SK-N-SH treated with all-trans-retinoic acid at 6 μM for 48 hours (cell line): ENCODE data around the gene IL4R.

Experiments
- ATAC-seq: fragments of 200-7000 bp; cut with Tn5 transposase; 3 replicates; pipeline ENCODE4 v1.9.1; 2020; ENCODE audit warnings: mild to moderate bottlenecking, moderate library complexity
- BACH2 ChIP-seq: fragments of 250-450 bp; sonication (Bioruptor Pico); IDR thresholded peaks from 2 replicates; pipeline ENCODE4 v1.9.0; 2021; ENCODE audit warnings: mild to moderate bottlenecking, borderline replicate concordance
- CSDC2 ChIP-seq: fragments of 250-450 bp; sonication (Bioruptor Pico); IDR thresholded peaks from 2 replicates; pipeline ENCODE4 v1.5.0; 2020; ENCODE audit warnings: mild to moderate bottlenecking, moderate library complexity
- GLIS3 ChIP-seq: fragments of 250-450 bp; sonication (Bioruptor Pico); IDR thresholded peaks from 2 replicates; pipeline ENCODE4 v1.5.0; 2020; ENCODE audit warnings: mild to moderate bottlenecking, moderate library complexity
- ISL1 ChIP-seq: fragments of 250-450 bp; sonication (Bioruptor Pico); IDR thresholded peaks from 2 replicates; pipeline ENCODE4 v2.1.2; 2022; ENCODE audit warnings: mild to moderate bottlenecking, moderate library complexity
- OSR1 ChIP-seq: fragments of 250-450 bp; sonication (Bioruptor Pico); IDR thresholded peaks from 2 replicates; pipeline ENCODE4 v1.8.0; 2022; ENCODE audit warnings: moderate library complexity, mild to moderate bottlenecking, inconsistent platforms
- PPARA ChIP-seq: fragments of 250-450 bp; sonication (Bioruptor Pico); IDR thresholded peaks from 2 replicates; pipeline ENCODE4 v1.5.0; 2020; ENCODE audit warnings: mild to moderate bottlenecking, borderline replicate concordance
- RARB ChIP-seq: fragments of 250-450 bp; sonication (Bioruptor Pico); IDR thresholded peaks from 2 replicates; pipeline ENCODE4 v1.8.0; 2021; ENCODE audit warnings: mild to moderate bottlenecking, moderate library complexity
- SNAI2 ChIP-seq: fragments of 250-450 bp; sonication (Bioruptor Pico); IDR thresholded peaks from 2 replicates; pipeline ENCODE4 v1.5.0; 2020; ENCODE audit warnings: mild to moderate bottlenecking, moderate library complexity
- TOX ChIP-seq: fragments of 250-450 bp; sonication (Bioruptor Pico); IDR thresholded peaks from 2 replicates; pipeline ENCODE4 v1.8.0; 2021; ENCODE audit warnings: mild to moderate bottlenecking, moderate library complexity, borderline replicate concordance
- ZC3H10 ChIP-seq: fragments of 250-450 bp; sonication (Bioruptor Pico); IDR thresholded peaks from 2 replicates; pipeline ENCODE4 v1.5.1; 2021; ENCODE audit warnings: mild to moderate bottlenecking, moderate library complexity
- ZFP3 ChIP-seq: fragments of 250-450 bp; sonication (Bioruptor Pico); IDR thresholded peaks from 2 replicates; pipeline ENCODE4 v1.5.0; 2020; ENCODE audit warnings: mild to moderate bottlenecking, moderate library complexity
- ZFP30 ChIP-seq: fragments of 450-650 bp; formaldehyde crosslinking; IDR thresholded peaks from 2 replicates; pipeline ENCODE4 v1.5.0; 2022; ENCODE audit warnings: mild to moderate bottlenecking, moderate library complexity
- ZNF565 ChIP-seq: fragments of 450-650 bp; formaldehyde crosslinking; conservative IDR thresholded peaks from 2 replicates; pipeline ENCODE4 v1.5.0; 2020; ENCODE audit warnings: low read depth, mild to moderate bottlenecking, moderate library complexity
- ZNF70 ChIP-seq: fragments of 450-650 bp; formaldehyde crosslinking; IDR thresholded peaks from 2 replicates; pipeline ENCODE4 v1.5.0; 2020; ENCODE audit warnings: mild to moderate bottlenecking, moderate library complexity
- ZNF8 ChIP-seq: fragments of 450-650 bp; formaldehyde crosslinking; IDR thresholded peaks from 2 replicates; pipeline ENCODE4 v1.5.0; 2020; ENCODE audit warnings: mild to moderate bottlenecking, moderate library complexity
- TF ChIP-seq, protein P1 (sequence below): fragments of 250-450 bp; sonication (Bioruptor Pico); IDR thresholded peaks from 2 replicates; pipeline ENCODE4 v1.8.0; 2021; ENCODE audit warnings: low read depth, mild to moderate bottlenecking, moderate library complexity, borderline replicate concordance
- TF ChIP-seq, protein P2 (sequence below): fragments of 250-450 bp; sonication (Bioruptor Pico); IDR thresholded peaks from 2 replicates; pipeline ENCODE4 v1.8.0; 2020; ENCODE audit warnings: mild to moderate bottlenecking, moderate library complexity, borderline replicate concordance
- TF ChIP-seq, protein P3 (sequence below): fragments of 250-450 bp; sonication (Bioruptor Pico); IDR thresholded peaks from 2 replicates; pipeline ENCODE4 v1.5.1; 2020; ENCODE audit warnings: low read depth, mild to moderate bottlenecking, moderate library complexity
- TF ChIP-seq, protein P4 (sequence below): fragments of 250-450 bp; sonication (Bioruptor Pico); IDR thresholded peaks from 2 replicates; pipeline ENCODE4 v1.5.1; 2021; ENCODE audit warnings: mild to moderate bottlenecking, moderate library complexity
- TF ChIP-seq, protein P5 (sequence below): fragments of 250-450 bp; sonication (Bioruptor Pico); IDR thresholded peaks from 2 replicates; pipeline ENCODE4 v1.5.0; 2020; ENCODE audit warnings: mild to moderate bottlenecking, moderate library complexity

IL4R gene

DNA sequence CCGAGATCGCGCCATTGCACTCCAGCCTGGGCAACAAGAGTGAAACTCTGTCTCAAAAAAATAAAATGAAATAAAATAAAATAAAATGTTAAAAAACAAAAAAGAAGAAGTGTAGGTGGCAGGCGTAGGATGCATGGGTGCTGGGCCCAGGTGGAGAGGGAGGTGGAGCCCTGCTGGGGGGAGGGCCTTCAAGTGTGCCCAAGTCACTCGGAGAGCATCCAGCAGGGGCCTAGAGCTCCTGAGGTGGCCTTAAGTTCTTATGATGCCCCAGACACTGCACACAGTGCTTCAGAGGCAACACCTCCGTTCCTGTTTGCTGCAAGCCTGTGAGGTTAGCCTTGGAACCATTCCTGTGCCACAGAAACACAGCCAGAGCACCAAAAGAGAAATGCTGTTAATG, 23.2 kb downstream of the IL4R start:
- no peak for TF ChIP-seq OSR1
- TF ChIP-seq ZC3H10 (CRISPR knock-in tag) = no peak
- TF ChIP-seq ZFP30 = no peak
- TF ChIP-seq ZNF8 (CRISPR knock-in tag) = no peak
- no peak for TF ChIP-seq ISL1 (CRISPR knock-in tag)
- TF ChIP-seq, protein P1, sequence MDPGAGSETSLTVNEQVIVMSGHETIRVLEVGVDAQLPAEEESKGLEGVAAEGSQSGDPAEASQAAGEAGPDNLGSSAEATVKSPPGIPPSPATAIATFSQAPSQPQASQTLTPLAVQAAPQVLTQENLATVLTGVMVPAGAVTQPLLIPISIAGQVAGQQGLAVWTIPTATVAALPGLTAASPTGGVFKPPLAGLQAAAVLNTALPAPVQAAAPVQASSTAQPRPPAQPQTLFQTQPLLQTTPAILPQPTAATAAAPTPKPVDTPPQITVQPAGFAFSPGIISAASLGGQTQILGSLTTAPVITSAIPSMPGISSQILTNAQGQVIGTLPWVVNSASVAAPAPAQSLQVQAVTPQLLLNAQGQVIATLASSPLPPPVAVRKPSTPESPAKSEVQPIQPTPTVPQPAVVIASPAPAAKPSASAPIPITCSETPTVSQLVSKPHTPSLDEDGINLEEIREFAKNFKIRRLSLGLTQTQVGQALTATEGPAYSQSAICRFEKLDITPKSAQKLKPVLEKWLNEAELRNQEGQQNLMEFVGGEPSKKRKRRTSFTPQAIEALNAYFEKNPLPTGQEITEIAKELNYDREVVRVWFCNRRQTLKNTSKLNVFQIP (CRISPR knock-in tag) = no peak
- no peak for TF ChIP-seq TOX (CRISPR knock-in tag)
- TF ChIP-seq, protein P2, sequence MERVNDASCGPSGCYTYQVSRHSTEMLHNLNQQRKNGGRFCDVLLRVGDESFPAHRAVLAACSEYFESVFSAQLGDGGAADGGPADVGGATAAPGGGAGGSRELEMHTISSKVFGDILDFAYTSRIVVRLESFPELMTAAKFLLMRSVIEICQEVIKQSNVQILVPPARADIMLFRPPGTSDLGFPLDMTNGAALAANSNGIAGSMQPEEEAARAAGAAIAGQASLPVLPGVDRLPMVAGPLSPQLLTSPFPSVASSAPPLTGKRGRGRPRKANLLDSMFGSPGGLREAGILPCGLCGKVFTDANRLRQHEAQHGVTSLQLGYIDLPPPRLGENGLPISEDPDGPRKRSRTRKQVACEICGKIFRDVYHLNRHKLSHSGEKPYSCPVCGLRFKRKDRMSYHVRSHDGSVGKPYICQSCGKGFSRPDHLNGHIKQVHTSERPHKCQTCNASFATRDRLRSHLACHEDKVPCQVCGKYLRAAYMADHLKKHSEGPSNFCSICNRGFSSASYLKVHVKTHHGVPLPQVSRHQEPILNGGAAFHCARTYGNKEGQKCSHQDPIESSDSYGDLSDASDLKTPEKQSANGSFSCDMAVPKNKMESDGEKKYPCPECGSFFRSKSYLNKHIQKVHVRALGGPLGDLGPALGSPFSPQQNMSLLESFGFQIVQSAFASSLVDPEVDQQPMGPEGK (CRISPR knock-in tag) = no peak
- TF ChIP-seq CSDC2 (CRISPR knock-in tag) = no peak
- TF ChIP-seq GLIS3 (CRISPR knock-in tag) = no peak
- no peak for TF ChIP-seq PPARA (CRISPR knock-in tag)
- TF ChIP-seq, protein P3, sequence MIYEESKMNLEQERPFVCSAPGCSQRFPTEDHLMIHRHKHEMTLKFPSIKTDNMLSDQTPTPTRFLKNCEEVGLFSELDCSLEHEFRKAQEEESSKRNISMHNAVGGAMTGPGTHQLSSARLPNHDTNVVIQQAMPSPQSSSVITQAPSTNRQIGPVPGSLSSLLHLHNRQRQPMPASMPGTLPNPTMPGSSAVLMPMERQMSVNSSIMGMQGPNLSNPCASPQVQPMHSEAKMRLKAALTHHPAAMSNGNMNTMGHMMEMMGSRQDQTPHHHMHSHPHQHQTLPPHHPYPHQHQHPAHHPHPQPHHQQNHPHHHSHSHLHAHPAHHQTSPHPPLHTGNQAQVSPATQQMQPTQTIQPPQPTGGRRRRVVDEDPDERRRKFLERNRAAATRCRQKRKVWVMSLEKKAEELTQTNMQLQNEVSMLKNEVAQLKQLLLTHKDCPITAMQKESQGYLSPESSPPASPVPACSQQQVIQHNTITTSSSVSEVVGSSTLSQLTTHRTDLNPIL (CRISPR knock-in tag) = no peak
- no peak for TF ChIP-seq RARB (CRISPR knock-in tag)
- ATAC-seq = no peak

DNA sequence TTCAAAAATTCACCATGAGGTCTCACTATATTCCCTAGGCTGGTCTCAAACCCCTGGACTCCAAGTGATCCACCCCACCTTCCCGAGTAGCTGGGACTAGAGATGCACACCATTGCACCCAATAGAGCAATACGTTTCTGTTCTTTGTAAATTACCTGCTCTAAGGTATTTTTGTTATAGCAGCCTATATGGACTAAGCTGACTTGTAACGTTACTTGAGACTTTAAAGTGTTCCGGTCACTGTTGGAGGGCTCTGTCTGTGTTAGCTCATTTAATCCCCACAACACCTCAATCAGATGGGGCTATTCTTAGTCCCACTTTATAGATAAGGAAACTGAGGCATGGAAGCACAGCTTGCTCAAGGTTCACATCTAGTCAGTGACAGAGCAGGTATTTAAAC, 25.4 kb downstream of the IL4R start:
- no peak for ATAC-seq

DNA sequence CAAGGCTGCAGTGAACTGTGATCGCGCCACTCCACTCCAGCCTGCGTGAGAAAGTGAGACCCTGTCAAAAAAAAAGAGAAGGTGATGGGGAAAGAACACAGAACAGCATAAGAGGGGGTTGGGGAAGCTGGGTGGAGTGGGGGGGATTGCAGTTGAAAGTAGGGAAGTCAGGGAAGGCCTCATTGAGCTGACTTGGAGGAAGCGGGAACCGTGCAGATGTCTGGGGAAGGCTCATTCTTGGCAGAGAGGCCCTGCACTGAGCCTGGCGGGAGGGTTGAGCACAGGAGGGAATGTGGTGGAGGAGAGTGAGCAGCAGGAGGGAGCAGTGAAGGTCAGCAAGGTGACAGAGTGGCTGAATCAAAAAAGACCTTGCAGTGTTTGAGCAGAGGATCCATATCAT, 26.9 kb downstream of the IL4R start:
- ATAC-seq = no peak
- no peak for TF ChIP-seq ISL1 (CRISPR knock-in tag)
- TF ChIP-seq ZFP30 = no peak
- TF ChIP-seq ZNF565 = no peak
- TF ChIP-seq OSR1 = no peak
- TF ChIP-seq, protein P2 (CRISPR knock-in tag) = no peak
- TF ChIP-seq ZFP3 (CRISPR knock-in tag) = no peak
- no peak for TF ChIP-seq ZC3H10 (CRISPR knock-in tag)
- TF ChIP-seq, protein P4, sequence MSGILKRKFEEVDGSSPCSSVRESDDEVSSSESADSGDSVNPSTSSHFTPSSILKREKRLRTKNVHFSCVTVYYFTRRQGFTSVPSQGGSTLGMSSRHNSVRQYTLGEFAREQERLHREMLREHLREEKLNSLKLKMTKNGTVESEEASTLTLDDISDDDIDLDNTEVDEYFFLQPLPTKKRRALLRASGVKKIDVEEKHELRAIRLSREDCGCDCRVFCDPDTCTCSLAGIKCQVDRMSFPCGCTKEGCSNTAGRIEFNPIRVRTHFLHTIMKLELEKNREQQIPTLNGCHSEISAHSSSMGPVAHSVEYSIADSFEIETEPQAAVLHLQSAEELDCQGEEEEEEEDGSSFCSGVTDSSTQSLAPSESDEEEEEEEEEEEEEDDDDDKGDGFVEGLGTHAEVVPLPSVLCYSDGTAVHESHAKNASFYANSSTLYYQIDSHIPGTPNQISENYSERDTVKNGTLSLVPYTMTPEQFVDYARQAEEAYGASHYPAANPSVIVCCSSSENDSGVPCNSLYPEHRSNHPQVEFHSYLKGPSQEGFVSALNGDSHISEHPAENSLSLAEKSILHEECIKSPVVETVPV = no peak
- no peak for TF ChIP-seq GLIS3 (CRISPR knock-in tag)
- TF ChIP-seq ZNF70 = no peak

More for the DNA sequence above, 25.4 kb downstream of the IL4R start:
- TF ChIP-seq SNAI2 (CRISPR knock-in tag) = no peak
- no peak for TF ChIP-seq PPARA (CRISPR knock-in tag)
- TF ChIP-seq BACH2 (CRISPR knock-in tag) = no peak
- no peak for TF ChIP-seq RARB (CRISPR knock-in tag)
- TF ChIP-seq ISL1 (CRISPR knock-in tag) = no peak
- no peak for TF ChIP-seq ZFP3 (CRISPR knock-in tag)
- TF ChIP-seq, protein P1 (CRISPR knock-in tag) = no peak
- TF ChIP-seq, protein P5, sequence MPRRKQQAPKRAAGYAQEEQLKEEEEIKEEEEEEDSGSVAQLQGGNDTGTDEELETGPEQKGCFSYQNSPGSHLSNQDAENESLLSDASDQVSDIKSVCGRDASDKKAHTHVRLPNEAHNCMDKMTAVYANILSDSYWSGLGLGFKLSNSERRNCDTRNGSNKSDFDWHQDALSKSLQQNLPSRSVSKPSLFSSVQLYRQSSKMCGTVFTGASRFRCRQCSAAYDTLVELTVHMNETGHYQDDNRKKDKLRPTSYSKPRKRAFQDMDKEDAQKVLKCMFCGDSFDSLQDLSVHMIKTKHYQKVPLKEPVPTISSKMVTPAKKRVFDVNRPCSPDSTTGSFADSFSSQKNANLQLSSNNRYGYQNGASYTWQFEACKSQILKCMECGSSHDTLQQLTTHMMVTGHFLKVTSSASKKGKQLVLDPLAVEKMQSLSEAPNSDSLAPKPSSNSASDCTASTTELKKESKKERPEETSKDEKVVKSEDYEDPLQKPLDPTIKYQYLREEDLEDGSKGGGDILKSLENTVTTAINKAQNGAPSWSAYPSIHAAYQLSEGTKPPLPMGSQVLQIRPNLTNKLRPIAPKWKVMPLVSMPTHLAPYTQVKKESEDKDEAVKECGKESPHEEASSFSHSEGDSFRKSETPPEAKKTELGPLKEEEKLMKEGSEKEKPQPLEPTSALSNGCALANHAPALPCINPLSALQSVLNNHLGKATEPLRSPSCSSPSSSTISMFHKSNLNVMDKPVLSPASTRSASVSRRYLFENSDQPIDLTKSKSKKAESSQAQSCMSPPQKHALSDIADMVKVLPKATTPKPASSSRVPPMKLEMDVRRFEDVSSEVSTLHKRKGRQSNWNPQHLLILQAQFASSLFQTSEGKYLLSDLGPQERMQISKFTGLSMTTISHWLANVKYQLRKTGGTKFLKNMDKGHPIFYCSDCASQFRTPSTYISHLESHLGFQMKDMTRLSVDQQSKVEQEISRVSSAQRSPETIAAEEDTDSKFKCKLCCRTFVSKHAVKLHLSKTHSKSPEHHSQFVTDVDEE (CRISPR knock-in tag) = no peak
